ENCODE results near the gene FOXN4.

The FOXN4 gene

DNA sequence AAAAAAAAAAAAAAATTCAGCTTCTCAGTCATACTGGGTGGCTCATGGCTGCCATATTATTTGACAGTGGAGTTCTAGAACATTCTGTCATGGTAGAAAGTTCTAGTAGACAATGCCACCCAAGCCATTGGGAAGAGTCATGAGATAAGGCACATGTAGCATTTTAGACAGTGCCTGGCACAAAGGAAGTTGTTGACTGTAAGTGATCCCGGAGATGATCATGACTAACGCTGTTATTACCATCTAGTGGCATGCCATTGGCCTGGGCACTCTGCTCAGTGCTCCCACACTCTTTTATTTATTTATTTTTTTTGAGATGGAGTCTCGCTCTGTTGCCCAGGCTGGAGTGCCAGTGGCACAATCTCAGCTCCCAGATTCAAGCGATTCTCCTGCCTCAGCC lies 80.4 kb downstream of the FOXN4 start:
- no CpG with 5 or more reads among the region's 4 CpGs for WGBS (ENCODE audit: extremely low coverage, insufficient coverage, insufficient read length)

More for the DNA sequence above, 80.4 kb downstream of the FOXN4 start:
- Histone ChIP-seq H3K23ac (ENCODE audit: low read length) (no peak overlapping the region), H3K4ac (ENCODE audit: low read depth, low read length) (no peak overlapping the region), H2BK12ac (ENCODE audit: low read length) (no peak overlapping the region), H2BK5ac (ENCODE audit: low read depth, low read length, poor library complexity) (no peak overlapping the region), H3K9ac (ENCODE audit: low read length) (no peak overlapping the region), H3K27ac (ENCODE audit: low read depth, low read length) (no peak overlapping the region), H4K91ac (ENCODE audit: low read depth, low read length) (no peak overlapping the region), H2AK5ac (ENCODE audit: low read length) (no peak overlapping the region), H4K8ac (ENCODE audit: low read depth, low read length) (no peak overlapping the region), H3K4me2 (ENCODE audit: low read length) (no peak overlapping the region), H3K79me2 (ENCODE audit: control insufficient read depth, insufficient read depth, low read length, poor library complexity) (no peaks in the 10 kb centered on the region), H2AFZ (ENCODE audit: insufficient read depth, low read length, poor library complexity) (no peak overlapping the region), H2BK120ac (ENCODE audit: insufficient read depth, low read length, poor library complexity) (no peak overlapping the region), H3K36me3 (ENCODE audit: control insufficient read depth in 1 of 2, insufficient read depth in 2 of 2, low read length in 2 of 2) (no peaks in the 10 kb centered on the region), H3K79me1 (ENCODE audit: low read length) (no peaks in the 10 kb centered on the region), H3K18ac (ENCODE audit: low read length) (no peak overlapping the region), H3K27me3 (ENCODE audit: insufficient read depth, low read length) (no peaks in the 10 kb centered on the region), H3K9me3 (ENCODE audit: insufficient read depth, low read depth, low read length) (no peaks in the 10 kb centered on the region), H3K4me1 (ENCODE audit: control insufficient read depth in 1 of 2, insufficient read depth in 2 of 2, low read length in 2 of 2) (no peaks in the 10 kb centered on the region), H3K14ac (ENCODE audit: low read length) (no peak overlapping the region), H4K12ac (ENCODE audit: low read depth, low read length) (no peak overlapping the region), H3K4me3 (ENCODE audit: low read depth, low read length) (no peak overlapping the region)
- DNase-seq, result no peak
